Thoracic aorta (tissue), 2 donors: ENCODE data around the gene PTGFRN. TPM values are rescaled to one million over a fixed set of nuclear protein-coding genes. Genes with fewer than 3 reads are reported as not detected.

Experiments
- ATAC-seq: fragments of 150-250 bp; one replicate; pipeline ENCODE4 v1.8.0; 2017; ENCODE audit warnings: low read depth; ENCODE audit not compliant: insufficient number of reproducible peaks, low FRiP score
- DNase-seq: peaks from one replicate; pipeline ENCODE4 v3.0.0-alpha.2; 2020; ENCODE audit warnings: low spot score
- H3K27ac ChIP-seq, 2 donors: fragments of 200-600 bp; sonication (generic); 1 replicate in 1 of 2; 2 replicates in 1 of 2; pipeline ENCODE4 v1.5.1; 2016; ENCODE audit warnings: mild to moderate bottlenecking in 2 of 2, moderate library complexity in 2 of 2
- H3K27me3 ChIP-seq: fragments of 200-600 bp; sonication (generic); replicated peaks from 2 replicates; pipeline ENCODE4 v1.6.0; 2016; ENCODE audit warnings: mild to moderate bottlenecking; ENCODE audit not compliant: insufficient read depth
- H3K36me3 ChIP-seq: fragments of 200-600 bp; sonication (generic); one replicate; pipeline ENCODE4 v1.5.1; 2016
- H3K4me1 ChIP-seq, 2 donors: fragments of 200-600 bp; sonication (generic); 1 replicate in 1 of 2; 2 replicates in 1 of 2; pipeline versions ENCODE4 v1.5.1 to v1.6.0; 2016; ENCODE audit warnings: low read depth in 2 of 2, mild to moderate bottlenecking in 1 of 2; ENCODE audit not compliant: control insufficient read depth in 1 of 2
- H3K4me3 ChIP-seq: fragments of 200-600 bp; sonication (generic); 2 replicates; pipeline ENCODE4 v1.5.1; 2016; ENCODE audit warnings: mild to moderate bottlenecking
- H3K9me3 ChIP-seq: fragments of 200-600 bp; sonication (generic); 2 replicates; pipeline ENCODE4 v1.5.1; 2016
- CTCF ChIP-seq: fragments of 200-600 bp; sonication (generic); IDR thresholded peaks from one replicate; pipeline ENCODE4 v1.5.1; 2019; ENCODE audit warnings: antibody characterized with exemption
- total RNA-seq, 2 donors: library from RNA; depleted of rRNA; stranded (reverse); fragments of >200 nt; gene quantifications; one replicate each; pipeline versions ENCODE4 v1.1.0 to v1.2.3, GENCODE V29; 2016

PTGFRN gene
- total RNA-seq, 2 donors from 2014 or later, result 24.5 to 32.7 TPM

DNA sequence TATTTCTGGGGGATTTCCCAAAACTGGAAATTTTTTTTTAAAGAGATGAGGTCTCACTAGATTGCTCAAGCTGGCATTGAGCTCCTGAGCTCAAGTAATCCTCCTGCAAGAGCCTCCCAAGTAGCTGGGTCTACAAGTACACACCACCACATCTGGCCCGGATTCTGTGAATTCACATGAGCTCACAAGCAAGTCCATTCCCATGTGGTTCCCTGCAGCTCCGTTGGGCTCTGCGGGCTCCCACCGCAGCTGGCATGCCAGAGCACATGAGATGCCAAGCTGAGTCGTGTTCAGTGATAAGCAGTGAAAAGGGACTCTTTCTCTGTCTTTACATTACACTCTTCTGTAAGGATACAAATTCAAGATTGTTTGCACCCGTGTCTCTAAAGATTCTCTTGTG is 128.5 kb downstream of the PTGFRN start:
- DNase-seq, result no peak
- no peaks in the 10 kb centered on the region for H3K4me1 ChIP-seq
- no peak for TF ChIP-seq CTCF
- no peaks in the 10 kb centered on the region for H3K9me3 ChIP-seq
- H3K4me3 ChIP-seq, result no peak overlapping the region
- ATAC-seq, result no peak
- no peaks in the 10 kb centered on the region for H3K27me3 ChIP-seq
- no peaks in the 10 kb centered on the region for H3K36me3 ChIP-seq
- no peak overlapping the region for H3K27ac ChIP-seq

Other genes with a start within 250 kb of the PTGFRN start
- 1 to 10 TPM; 1.5 to 8.0 TPM for gene IGSF3, start 242.2 kb upstream of the PTGFRN start, total RNA-seq
- 1 to 10 TPM; 1.4 to 3.0 TPM for gene CD2, start 155.5 kb upstream of the PTGFRN start, total RNA-seq
- gene CD101, start 91.8 kb downstream of the PTGFRN start, total RNA-seq, result 1 to 10 TPM in 1 of 2 donors, under 1 TPM in 1; 0.85 to 1.8 TPM
- 10 to 100 TPM; 28.8 to 32.1 TPM for gene TTF2, start 150.4 kb downstream of the PTGFRN start, total RNA-seq
- 1 to 10 TPM; 1.5 to 7.1 TPM for gene TRIM45, start 211.8 kb downstream of the PTGFRN start, total RNA-seq